A549 (cell line): Measurements from ENCODE around the gene ROR2.

ENCODE experiments used
- CTCF ChIP-seq: fragments of >200 bp; sonication (Bioruptor Twin); formaldehyde crosslinking; IDR thresholded peaks from 3 replicates; pipeline ENCODE4 v1.5.1; 2016
- RAD21 ChIP-seq, 2 experiments: fragments of >200 bp in 1 of 2; sonication (Bioruptor Twin) in 1 of 2; formaldehyde crosslinking in 1 of 2; IDR thresholded peaks in 1 of 2; conservative IDR thresholded peaks in 1 of 2; 2 replicates in 1 of 2; 3 replicates in 1 of 2; pipeline ENCODE4 v1.6.1; 2012 to 2018; ENCODE audit warnings: inconsistent platforms in 1 of 2

- TF ChIP-seq CTCF, result no peak
- TF ChIP-seq RAD21 (conservative IDR thresholded peaks at IDR 0.05 in 1 of 2, IDR thresholded peaks at IDR 0.05 in 1 of 2), result no peak
These were observed 110.0 kb downstream of the ROR2 start for GRCh38 chr9:91839926-91840465.
